ENCODE data around the gene NRAS.
A peak's percentile ranks its signal among the peaks of the same experiment; 100 is the strongest.

The NRAS gene

DNA sequence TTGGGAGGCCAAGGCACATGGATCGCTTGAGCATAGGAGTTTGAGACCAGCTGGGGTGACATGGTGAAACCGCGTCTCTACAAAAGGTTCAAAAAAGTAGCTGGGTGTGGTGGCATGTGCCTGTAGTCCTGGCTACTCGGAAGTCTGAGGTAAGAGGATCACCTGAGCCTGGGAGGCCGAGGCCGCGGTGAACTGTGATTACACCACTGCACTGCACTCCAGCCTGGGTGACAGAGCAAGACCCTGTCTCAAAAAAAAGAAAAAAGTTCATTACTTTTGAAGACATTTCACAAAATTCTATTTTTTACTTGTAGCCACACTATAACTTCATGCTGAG lies 44.7 kb downstream of the NRAS start:
- no peak for DNase-seq

DNA sequence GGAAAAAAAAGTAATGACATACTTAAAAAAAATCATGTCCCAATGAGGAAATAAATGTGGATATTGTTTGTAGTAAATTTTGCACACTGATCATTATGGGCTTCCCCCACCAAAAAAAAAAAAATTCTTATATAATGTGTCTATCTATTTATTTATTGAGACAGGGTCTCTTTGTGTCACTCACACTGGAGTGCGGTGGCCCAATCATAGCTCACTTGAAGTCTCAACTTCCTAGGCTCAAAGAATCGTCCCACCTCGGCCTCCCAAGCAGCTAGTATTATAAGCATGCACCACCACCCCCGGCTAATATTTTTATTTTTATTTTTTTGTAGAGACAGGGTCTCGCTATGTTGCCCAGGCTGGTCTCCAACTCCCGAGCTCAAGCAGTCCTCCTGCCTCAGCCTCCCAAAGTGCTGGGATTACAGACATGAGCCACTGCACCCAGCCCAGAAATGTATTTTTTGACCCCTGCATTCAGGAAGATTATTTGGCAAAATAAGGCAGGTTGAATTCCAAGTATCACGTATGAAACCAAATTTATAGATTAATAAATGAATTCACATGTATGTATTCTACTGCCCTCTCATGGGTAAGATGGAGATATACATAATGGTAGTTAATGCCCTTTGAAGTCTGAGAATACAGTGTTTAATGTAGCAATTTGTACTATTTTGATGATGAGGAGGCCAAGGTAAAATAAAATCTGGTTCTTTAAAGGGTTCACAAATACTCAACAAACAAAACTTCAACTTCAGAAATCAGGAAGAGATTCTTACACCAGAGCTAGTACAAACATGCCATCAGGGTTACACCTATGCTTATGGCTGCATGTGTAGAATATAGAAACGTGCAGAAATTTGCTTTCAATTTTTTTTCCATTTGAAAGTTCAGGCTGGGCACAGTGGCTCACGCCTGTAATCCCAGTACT lies 45.3 kb downstream of the NRAS start:
- no peak for DNase-seq

DNA sequence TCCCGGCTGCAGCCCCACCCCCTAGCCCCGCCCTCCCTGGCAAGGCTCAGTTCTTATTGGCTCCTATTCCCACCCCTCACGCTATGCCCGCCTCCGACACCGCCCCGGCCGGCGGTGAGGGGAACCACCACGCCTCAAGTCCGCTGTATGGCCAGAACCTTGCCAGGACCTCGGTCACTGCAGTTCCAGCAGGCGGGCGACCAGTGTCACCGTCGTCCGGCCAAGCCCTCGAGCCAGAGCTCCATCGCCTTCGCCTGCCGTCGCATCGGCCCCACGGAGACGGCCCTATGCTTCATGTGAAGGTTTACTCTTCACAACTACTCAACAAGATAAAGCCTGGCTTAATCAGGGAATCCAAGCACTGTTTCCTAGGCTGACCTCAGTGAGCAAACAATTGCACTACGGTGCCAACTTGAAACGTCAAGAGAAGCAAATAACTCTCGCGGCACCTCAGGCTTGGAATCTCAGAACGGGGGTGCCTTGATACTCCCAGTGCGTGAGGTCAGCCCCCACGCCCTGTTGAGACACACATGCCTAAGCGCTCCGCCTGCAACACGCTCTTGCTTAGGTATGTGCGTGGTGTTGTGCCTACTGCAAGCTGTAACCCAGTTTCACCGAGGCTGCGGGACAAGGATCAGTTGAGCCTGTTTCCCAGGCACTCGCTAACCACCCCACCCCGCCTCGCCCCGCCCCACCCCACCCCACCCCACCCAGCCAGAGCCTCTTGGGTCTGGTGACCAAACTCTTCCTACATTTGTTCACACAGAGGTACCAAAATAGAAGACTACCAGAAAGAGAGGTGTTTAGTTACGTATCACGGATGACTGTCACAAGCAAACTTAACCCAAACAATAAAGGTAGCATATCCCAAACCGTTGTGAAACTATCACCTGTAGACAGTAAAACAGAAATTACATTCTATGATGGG lies 46.2 kb downstream of the NRAS start:
- DNase-seq = peak; percentile 47 to 57

DNA sequence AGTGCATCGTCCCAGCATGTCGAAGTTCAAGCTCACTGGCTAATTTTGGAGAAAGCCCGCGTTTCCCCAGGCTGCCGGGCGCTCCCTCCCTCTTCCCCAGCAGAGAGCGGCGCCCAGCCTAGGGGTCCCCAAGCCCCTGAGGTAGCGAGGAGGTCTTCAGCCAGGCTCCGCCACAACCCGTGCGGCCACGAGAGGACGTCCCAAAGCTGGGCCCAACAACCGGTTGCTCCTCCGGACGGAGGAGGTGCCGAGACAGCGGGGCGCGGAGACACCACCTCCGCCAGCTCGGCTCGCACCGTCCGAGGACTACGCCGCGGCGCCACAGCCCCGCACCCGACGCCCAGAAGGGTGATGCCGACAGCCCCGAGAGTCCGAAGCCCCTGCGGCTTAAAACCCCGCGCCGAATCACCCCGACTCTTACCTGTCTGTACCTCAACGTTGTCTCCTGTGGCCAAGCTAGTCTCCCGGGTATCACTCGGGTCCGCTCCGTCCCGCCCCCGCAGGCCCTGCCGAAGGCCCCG lies 46.9 kb downstream of the NRAS start, which contains the start of gene DENND2C:
DENND2C (minus strand) TSS at position 488 of the 521 bp plus-strand sequence. CDS start 44,065 bp downstream, outside the sequence.
- DNase-seq = no peak

DNA sequence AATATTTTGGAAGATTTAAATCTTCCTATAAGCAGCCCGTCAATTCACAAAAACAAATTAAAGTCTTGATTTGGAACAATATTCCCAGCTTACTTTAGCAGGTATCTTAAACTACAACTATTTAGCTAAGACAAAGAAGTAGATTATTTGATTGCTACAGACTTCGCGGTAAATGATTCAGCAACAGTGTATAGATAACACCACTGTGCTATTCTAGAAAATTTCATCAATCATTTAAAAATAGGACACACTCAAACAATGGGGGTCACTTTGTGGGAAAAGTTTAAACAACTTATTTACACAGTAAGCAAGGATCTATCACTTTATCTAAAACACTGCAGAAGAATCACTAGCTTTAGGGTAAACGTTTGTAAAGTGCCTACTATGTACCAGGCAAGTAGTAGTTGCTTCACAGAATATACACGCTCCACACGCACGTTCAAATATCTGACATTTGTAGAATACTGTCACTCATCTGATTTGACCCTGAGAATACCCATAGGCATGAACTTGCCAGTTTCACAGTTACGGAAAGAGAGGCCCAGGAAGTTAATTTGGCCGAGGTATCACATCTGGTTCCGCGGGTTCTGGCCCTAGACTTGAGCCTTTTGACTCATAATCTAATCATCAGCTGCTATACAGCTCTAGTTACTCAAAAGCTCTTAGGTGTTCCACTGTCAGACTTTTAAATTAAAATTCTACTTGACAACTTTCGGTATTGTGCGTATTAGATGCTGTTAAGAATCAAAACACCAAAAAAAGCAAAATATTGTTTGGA lies 47.6 kb downstream of the NRAS start:
- DNase-seq = no peak

DNA sequence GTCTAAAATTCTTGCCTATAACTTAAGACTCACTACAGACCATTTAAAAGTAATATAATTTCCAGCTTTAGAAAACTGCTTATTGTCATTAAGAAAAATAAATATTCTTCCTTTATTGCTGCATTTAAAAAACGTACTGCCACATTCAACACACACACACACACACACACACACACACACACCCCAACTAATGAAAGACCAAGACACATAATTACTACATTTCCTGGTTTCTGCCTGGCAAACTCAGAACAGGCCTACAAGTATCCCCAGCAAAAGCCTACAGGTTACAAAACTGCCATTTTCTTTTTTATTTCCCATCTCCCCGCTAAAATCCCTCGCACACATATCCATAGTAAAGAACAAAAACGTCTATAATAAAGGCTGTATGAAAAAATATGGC lies 48.2 kb downstream of the NRAS start:
- no peak for DNase-seq

DNA sequence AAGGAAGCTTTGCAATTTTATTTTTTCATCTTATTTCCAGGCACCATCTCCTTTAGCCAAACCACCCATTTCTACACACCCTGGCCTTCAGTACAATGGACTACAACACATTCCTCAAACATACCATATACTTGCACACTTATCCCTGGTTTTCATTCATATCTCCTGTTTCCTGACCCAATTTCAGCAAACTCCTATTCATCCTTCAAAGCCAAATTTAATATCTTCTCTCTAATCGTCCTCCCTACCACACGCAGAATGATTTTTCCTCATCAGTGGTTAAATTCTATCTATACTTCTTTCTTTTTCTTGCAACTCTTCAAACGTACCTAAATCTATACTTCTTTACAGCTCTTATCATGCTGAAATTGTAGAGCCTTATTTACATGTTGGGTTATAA lies 49.6 kb downstream of the NRAS start:
- DNase-seq = no peak

DNA sequence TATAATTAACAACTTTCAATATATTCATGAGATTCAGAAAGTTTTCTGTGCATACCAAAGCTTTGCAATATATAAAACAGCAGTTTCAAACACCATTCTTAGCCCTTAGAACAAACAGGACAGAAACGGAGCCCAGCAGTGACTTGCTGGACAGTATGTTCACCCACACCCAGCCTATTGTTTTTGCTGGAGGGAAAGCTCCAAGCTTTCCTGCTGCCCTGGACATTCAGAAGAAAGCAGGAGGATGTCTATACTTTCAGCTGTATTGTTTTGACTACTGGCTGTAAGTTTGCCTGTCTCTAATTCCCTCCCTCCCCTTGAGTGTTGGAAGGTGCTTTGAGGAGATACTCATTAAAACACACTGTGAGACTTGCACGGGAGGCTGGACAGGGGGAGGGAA lies 56.3 kb downstream of the NRAS start:
- DNase-seq = no peak
